ENCODE measurements around the gene RESF1. TPM values are rescaled to one million over a fixed set of nuclear protein-coding genes. Genes with fewer than 3 reads are reported as not detected.

RESF1 gene
- total RNA-seq, 1 experiment from 2014 or later, result 16.3 TPM

- DNase-seq (ENCODE audit: low read depth in 1 of 2, low spot score in 2 of 2), result no peak
- no peaks in the 10 kb centered on the region for H3K36me3 ChIP-seq
- H3K4me3 ChIP-seq, result no peak overlapping the region
- no peak overlapping the region for H3K27ac ChIP-seq
- no peaks in the 10 kb centered on the region for H3K4me1 ChIP-seq (replicated peaks)
- H3K27me3 ChIP-seq (replicated peaks), result no peaks in the 10 kb centered on the region
- no peaks in the 10 kb centered on the region for H3K9me3 ChIP-seq (replicated peaks)
Observed at GRCh38 chr12:31950088-31950487, 9.1 kb upstream of the RESF1 start.

GRCh38 chr12:31950492-31950891 lies 8.7 kb upstream of the RESF1 start:
- Histone ChIP-seq H3K36me3 (no peaks in the 10 kb centered on the region), H3K27ac (no peak overlapping the region), H3K4me1 (replicated peaks) (no peaks in the 10 kb centered on the region), H3K27me3 (replicated peaks) (no peaks in the 10 kb centered on the region), H3K4me3 (no peak overlapping the region), H3K9me3 (replicated peaks) (no peaks in the 10 kb centered on the region)
- DNase-seq (ENCODE audit: low read depth in 1 of 2, low spot score in 2 of 2), result no peak

GRCh38 chr12:31951008-31951407 lies 8.2 kb upstream of the RESF1 start:
- Histone ChIP-seq H3K36me3 (no peaks in the 10 kb centered on the region), H3K27ac (no peak overlapping the region), H3K4me1 (replicated peaks) (no peaks in the 10 kb centered on the region), H3K9me3 (replicated peaks) (no peaks in the 10 kb centered on the region), H3K4me3 (no peak overlapping the region), H3K27me3 (replicated peaks) (no peaks in the 10 kb centered on the region)
- no peak for DNase-seq (ENCODE audit: low read depth in 1 of 2, low spot score in 2 of 2)

GRCh38 chr12:31951939-31952338 lies 7.3 kb upstream of the RESF1 start:
- H3K9me3 ChIP-seq (replicated peaks), result no peaks in the 10 kb centered on the region
- no peaks in the 10 kb centered on the region for H3K4me1 ChIP-seq (replicated peaks)
- no peak for DNase-seq (ENCODE audit: low read depth in 1 of 2, low spot score in 2 of 2)
- H3K36me3 ChIP-seq, result no peaks in the 10 kb centered on the region
- no peaks in the 10 kb centered on the region for H3K27me3 ChIP-seq (replicated peaks)
- no peak overlapping the region for H3K27ac ChIP-seq
- no peak overlapping the region for H3K4me3 ChIP-seq

- Histone ChIP-seq H3K27me3 (replicated peaks) (no peaks in the 10 kb centered on the region), H3K9me3 (replicated peaks) (no peaks in the 10 kb centered on the region), H3K27ac (no peak overlapping the region), H3K4me3 (no peak overlapping the region), H3K36me3 (no peaks in the 10 kb centered on the region), H3K4me1 (replicated peaks) (no peaks in the 10 kb centered on the region)
- DNase-seq (ENCODE audit: low read depth in 1 of 2, low spot score in 2 of 2), result no peak
Observed at GRCh38 chr12:31952418-31952817, 6.8 kb upstream of the RESF1 start.

GRCh38 chr12:31954925-31955858 lies 4.0 kb upstream of the RESF1 start:
- Histone ChIP-seq H3K4me1 (replicated peaks) (peaks cover 6% of the 10 kb centered on the region), H3K36me3 (no peaks in the 10 kb centered on the region), H3K27me3 (replicated peaks) (no peaks in the 10 kb centered on the region), H3K9me3 (replicated peaks) (no peaks in the 10 kb centered on the region), H3K27ac (no peak overlapping the region), H3K4me3 (no peak overlapping the region)
- DNase-seq (ENCODE audit: low read depth in 1 of 2, low spot score in 2 of 2), result no peak

GRCh38 chr12:31958569-31959160 lies 550 bp upstream of the RESF1 start:
- Histone ChIP-seq H3K27me3 (replicated peaks) (no peaks in the 10 kb centered on the region), H3K36me3 (peaks cover 23% of the 10 kb centered on the region), H3K9me3 (replicated peaks) (no peaks in the 10 kb centered on the region), H3K27ac (peak overlapping the region; percentile 35; the same call in 1 of the 2 replicates), H3K4me1 (replicated peaks) (peaks cover 12% of the 10 kb centered on the region), H3K4me3 (peak overlapping the region; percentile 75)
- DNase-seq (ENCODE audit: low read depth in 1 of 2, low spot score in 2 of 2), result no peak

- Histone ChIP-seq H3K4me1 (replicated peaks) (peaks cover 12% of the 10 kb centered on the region), H3K36me3 (peaks cover 31% of the 10 kb centered on the region), H3K27ac (peak overlapping the region; percentile 35; the same call in 1 of the 2 replicates), H3K27me3 (replicated peaks) (no peaks in the 10 kb centered on the region), H3K4me3 (peak overlapping the region; percentile 75), H3K9me3 (replicated peaks) (no peaks in the 10 kb centered on the region)
- peak; percentile 55 to 72 for DNase-seq (ENCODE audit: low read depth in 1 of 2, low spot score in 2 of 2)
Observed at GRCh38 chr12:31959701-31960391, 631 bp downstream of the RESF1 start.

- H3K27me3 ChIP-seq (replicated peaks), result no peaks in the 10 kb centered on the region
- DNase-seq (ENCODE audit: low read depth in 1 of 2, low spot score in 2 of 2), result no peak
- H3K9me3 ChIP-seq (replicated peaks), result no peaks in the 10 kb centered on the region
- H3K36me3 ChIP-seq, result peaks cover 36% of the 10 kb centered on the region
- H3K4me3 ChIP-seq, result no peak overlapping the region
- no peak overlapping the region for H3K27ac ChIP-seq
- H3K4me1 ChIP-seq (replicated peaks), result peaks cover 12% of the 10 kb centered on the region
Observed at GRCh38 chr12:31961137-31961536, 1.9 kb downstream of the RESF1 start.

GRCh38 chr12:31962076-31962475 lies 2.9 kb downstream of the RESF1 start:
- peaks cover 36% of the 10 kb centered on the region for H3K36me3 ChIP-seq
- no peak overlapping the region for H3K4me3 ChIP-seq
- H3K9me3 ChIP-seq (replicated peaks), result no peaks in the 10 kb centered on the region
- DNase-seq (ENCODE audit: low read depth in 1 of 2, low spot score in 2 of 2), result no peak
- H3K27ac ChIP-seq, result no peak overlapping the region
- peaks cover 12% of the 10 kb centered on the region for H3K4me1 ChIP-seq (replicated peaks)
- no peaks in the 10 kb centered on the region for H3K27me3 ChIP-seq (replicated peaks)

GRCh38 chr12:31964280-31964679 lies 5.1 kb downstream of the RESF1 start:
- DNase-seq (ENCODE audit: low read depth in 1 of 2, low spot score in 2 of 2), result no peak
- Histone ChIP-seq H3K27ac (no peak overlapping the region), H3K9me3 (replicated peaks) (no peaks in the 10 kb centered on the region), H3K4me1 (replicated peaks) (peaks cover 6% of the 10 kb centered on the region), H3K4me3 (no peak overlapping the region), H3K36me3 (peaks cover 36% of the 10 kb centered on the region), H3K27me3 (replicated peaks) (no peaks in the 10 kb centered on the region)

- peaks cover 37% of the 10 kb centered on the region for H3K36me3 ChIP-seq
- H3K9me3 ChIP-seq (replicated peaks), result no peaks in the 10 kb centered on the region
- no peaks in the 10 kb centered on the region for H3K27me3 ChIP-seq (replicated peaks)
- peaks cover 6% of the 10 kb centered on the region for H3K4me1 ChIP-seq (replicated peaks)
- no peak overlapping the region for H3K27ac ChIP-seq
- no peak overlapping the region for H3K4me3 ChIP-seq
- DNase-seq (ENCODE audit: low read depth in 1 of 2, low spot score in 2 of 2), result no peak
Observed at GRCh38 chr12:31965090-31965489, 5.9 kb downstream of the RESF1 start.

- DNase-seq (ENCODE audit: low read depth in 1 of 2, low spot score in 2 of 2), result no peak
- no peak overlapping the region for H3K4me3 ChIP-seq
Observed at GRCh38 chr12:31966558-31967205, 7.5 kb downstream of the RESF1 start.

More at GRCh38 chr12:31966558-31967205, 7.5 kb downstream of the RESF1 start:
- Histone ChIP-seq H3K9me3 (replicated peaks) (no peaks in the 10 kb centered on the region; the same call in 1 of the 2 replicates), H3K4me1 (replicated peaks) (no peaks in the 10 kb centered on the region), H3K36me3 (peaks cover 41% of the 10 kb centered on the region), H3K27me3 (replicated peaks) (no peaks in the 10 kb centered on the region), H3K27ac (no peak overlapping the region)
